Stimulated activated CD4-positive, alpha-beta T cell treated with anti-CD3 and anti-CD28 coated beads, Interleukin-2, amount 100 ng/mL, for 4 hours (primary cell): ENCODE data around the gene SNED1.
"Not testable (repeated sequence)": the region's sequence is repeated elsewhere in the genome, so short reads cannot be mapped to it uniquely, and the experiment has no call there.

Experiments
- DNase-seq: peaks from one replicate; pipeline ENCODE4 v3.0.0-alpha.2; 2020; ENCODE audit warnings: low read depth

The SNED1 gene

DNA sequence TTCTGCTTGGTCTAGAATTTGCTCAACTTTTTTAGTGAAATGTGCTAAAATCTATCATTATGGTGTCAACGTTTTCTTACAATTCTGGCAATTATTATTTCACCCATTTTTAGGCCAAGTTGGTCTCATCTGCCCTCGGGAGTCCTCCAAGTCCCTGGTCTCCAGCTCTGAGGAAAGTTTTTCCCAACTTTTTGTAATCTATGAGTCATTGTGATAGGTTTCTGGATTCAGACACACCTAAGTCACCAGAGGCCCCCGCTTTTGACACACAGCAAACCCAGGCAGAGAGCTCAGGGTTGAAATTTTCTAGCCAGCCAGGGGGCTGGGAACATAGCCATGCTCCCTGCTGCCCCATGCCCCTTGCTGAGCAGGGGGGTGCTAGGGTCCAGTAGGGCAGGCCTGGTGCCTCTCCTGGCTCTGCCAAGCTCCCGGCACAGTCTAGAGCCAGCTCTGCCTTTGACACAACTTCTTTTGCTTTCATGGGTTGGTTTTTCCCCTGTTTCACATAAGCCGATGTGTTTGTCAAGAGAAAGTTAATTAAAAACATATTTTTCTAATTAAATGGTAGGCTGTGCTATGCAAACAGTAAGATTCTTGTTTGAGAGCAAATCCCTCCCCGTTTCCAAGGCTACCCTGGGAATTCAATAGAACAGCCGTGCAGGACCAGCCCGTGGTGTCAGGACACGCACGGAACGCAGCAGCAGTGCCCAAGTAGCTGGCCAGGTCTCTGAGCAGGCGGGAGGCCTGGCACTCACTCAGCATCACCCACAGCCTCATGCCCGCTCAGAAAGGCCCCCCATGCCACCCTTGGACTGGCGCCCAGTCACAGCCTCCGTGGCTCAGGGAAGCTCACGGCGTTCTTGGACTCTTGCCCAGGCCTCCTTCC, 25.5 kb upstream of the SNED1 start:
- no peak for DNase-seq

DNA sequence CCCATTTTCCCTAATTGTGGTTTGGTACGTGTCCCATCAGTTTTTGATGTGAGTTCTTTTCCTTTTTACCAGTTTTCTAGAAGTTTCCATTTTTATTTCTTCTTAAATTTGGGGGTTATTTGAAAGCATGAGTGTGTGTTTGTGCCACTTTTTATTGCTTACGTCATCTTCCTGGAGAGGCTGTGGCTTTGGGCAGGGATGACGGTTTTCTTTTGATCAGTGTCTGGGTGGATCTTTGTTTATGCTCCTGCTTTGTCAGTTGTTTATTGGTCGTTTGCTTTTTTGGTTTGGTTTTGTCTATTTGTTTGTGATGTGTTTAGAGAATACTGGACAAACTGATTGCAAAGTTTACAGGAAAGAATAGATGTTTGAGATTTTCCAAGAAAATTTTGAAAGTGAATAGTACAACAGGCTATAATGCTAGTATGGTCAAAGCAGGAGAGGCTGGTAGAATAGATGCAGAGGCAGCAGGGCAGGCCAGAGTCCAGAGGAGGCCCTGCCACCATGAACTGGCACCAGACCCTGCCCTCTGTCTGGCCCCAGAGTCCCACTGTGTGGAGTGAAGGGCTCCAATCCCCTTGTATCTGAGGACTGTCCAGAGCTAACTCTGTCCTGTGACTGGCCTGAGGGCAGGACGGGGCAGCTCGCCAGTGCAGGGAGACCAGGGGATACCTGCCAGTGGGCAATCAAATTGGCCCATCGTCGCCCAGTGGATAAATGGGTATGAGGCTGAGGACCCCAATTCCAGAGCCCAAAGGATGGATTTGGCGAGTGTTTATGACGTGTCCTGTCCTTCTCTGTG, 23.4 kb upstream of the SNED1 start:
- no peak for DNase-seq

DNA sequence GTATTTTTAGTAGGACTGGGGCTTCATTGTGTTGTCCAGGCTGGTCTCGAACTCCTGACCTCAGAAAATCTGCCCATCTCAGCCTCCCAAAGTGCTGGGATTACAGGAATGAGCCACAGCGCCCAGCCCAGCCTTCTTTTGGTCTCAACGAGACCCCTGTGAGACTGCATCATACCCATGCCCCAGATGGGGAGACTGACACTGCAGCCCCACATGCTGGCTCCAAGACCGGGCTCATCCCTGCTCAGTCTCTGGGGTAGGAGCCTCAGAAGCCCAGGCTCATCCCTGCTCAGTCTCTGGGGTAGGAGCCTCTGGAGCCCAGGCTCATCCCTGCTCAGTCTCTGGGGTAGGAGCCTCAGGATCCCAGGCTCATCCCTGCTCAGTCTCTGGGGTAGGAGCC, 22.5 kb upstream of the SNED1 start:
- DNase-seq: not testable (repeated sequence)

DNA sequence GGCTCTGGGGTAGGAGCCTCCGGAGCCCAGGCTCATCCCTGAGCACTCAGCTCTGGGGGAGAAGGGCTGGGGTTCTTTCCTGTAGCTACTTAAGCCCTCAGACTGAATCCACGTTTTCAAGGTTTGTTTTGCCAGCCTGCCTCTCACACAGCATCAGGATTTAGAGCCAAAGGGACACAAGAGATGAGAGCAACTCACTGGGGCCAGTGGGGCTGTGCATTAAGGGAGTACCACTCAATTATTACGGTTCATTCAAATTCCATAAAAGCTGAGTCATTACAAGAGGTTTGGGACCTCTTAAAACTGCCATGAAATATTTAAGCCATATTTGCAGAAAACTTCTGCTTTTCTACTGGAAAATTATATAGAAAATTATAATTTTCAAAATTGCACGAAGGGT, 17.1 kb upstream of the SNED1 start:
- no peak for DNase-seq

DNA sequence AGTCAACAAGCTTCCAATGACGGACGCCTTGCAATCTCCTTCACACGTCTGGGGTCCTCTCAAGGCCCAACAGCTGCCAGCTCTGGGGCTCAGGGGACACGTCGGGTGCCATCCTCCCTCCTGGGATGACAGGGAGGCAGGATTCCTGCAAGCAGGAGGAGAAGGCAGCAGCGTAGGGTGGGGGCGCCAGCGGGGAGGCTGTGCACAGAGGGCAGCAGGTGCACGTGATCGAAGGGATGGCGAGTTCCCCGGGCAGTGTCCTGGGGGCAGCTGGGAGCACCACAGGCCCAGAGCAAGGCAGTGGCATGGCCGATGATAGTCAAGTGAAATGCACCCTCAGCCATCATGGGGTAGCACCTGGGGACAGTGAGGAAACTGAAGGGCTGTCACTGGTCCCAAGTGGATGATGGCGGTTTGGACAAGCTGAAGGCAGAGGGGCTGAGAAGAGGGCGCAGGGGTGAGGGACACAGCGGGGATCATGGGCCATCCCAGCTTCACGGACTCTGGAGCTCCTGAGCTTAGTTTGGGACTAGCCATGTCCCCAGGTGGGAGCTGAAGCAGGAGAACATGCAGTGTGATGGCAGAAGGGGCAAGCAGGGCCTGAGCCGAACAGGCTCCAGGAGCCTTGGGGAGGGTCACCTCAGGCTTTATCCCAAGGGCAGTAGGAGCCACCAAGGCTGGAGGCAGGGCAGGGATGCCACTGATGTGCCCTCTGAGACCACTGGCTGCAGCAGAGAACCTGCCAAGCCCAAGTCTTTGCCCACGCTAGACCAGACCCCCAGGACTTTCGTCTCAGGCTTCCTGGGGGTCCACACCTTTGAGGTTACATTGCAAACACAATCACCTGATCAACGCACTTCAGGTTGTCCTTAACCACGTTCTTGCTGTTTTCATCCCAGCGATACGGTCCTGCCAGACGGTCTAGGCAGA, 16.3 kb upstream of the SNED1 start:
- no peak for DNase-seq

DNA sequence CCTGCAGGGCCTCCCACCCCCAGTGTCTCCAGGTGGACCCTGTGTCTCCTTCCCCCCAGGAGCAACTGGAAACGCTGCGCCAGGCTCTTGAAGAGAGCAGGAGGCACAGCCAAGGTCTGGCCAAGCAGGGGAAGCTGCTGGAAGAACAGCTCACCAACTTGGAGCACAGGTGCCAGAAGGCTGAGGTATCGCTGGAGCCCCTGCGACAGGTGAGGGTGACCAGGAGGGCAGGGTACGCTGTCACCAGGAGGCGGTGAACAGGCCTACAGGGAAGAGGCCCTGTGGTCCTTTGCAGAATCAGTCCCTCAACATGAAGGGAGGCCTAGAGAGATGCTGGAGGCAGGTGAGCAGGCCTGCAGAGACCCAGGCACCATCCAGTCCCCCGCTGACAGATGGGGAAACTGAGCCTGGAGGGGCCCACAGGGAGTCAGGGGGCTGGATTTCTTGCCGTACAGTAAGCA, 15.6 kb upstream of the SNED1 start:
- DNase-seq: no peak

DNA sequence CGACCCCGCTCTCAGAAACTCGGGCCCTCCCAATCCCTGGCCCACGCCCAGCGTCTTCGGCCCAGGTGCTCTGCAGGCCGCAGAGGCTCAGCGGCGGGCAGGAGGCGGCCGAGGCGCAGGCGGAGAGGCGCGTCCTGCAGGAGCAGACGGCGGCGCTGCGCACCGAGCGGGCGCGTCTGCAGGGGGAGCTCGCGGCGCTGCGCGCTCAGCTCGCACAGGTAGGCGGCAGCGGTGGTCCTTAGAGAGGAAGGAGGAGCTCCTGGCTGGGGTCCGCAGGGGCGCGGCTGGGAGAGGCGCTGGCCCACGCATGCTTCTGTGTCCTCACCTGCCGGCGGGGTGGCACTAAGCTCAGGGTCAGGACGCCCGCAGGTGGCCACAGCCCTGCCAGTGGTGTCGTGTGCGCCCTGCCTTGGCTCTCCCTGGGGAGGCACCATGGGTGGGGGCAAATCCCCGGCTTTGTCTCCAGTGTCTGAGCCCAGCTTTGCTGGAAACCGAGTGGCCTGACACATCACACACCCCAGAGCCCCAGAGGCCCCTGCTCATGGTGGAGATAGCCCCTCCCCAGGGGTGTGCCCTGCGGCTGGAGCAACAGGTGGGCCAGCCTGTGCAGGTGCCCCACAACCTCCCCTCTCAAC, 14.9 kb upstream of the SNED1 start:
- no peak for DNase-seq

DNA sequence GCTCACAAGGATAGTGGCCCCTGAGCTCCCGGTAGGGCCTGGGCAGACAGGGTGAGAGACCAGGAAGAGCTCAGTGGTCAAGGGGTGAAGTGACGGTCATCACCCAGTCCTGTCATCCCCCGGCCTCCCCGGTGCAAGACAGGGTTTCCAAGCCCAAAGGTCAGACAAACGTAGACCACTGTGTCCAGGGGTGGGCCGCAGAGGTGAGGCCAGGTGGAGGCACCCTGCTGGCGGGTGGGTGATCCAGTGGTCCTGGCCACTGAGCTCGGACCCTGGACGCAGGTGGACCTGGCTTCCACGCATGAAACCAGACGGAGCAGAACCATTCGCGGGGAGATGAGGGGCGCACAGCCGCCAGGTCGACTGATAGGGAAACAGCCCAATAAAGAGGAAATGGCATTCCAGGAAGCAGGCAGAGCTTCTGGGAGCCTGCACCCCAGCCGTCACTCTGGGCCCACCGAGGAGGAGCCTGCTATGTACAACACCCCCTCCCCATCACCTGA, 14.4 kb upstream of the SNED1 start:
- no peak for DNase-seq

DNA sequence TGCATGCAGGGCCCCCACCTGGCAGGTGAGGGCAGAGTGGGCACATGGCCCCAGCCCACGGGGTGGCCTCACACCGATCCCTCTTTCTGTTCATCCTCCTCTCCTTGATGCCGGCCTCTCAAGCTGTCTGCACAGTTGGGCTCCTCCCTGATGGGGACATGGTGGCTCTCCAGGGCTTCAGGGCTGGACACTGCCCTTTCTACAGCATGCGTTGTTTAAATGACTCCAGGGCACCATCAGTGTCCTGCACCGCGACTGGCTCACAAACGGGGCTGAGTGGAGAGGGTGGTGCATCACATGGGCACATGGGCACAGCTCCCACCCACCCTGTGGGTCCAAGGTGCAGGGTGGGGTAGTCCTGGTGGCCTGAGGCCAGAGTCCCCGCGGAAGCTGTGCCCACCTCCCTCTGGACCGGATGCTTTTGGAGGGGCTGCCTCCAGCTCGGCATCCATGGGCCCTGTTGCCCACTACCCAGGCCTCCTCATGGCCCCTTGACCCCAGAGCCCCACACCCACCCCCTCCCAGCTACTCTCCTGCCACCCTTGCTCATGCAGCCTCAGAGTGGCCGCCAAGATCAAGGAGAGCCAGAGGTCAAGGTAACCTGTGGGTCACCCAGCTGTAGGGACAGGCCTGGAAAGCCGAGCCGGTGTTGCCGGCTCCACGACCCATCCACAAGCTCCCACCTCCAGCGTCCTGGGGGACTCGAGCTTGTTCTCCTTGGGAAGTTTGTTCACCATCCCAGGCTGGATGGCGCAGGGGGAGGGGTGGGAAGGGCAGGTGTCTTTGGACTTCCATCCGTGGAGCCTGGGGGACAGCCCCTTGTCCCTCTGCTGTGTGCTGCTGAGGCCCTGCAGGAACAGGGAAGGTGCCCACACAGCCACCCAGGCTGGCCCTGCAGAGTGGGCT, 12.3 kb upstream of the SNED1 start:
- no peak for DNase-seq

DNA sequence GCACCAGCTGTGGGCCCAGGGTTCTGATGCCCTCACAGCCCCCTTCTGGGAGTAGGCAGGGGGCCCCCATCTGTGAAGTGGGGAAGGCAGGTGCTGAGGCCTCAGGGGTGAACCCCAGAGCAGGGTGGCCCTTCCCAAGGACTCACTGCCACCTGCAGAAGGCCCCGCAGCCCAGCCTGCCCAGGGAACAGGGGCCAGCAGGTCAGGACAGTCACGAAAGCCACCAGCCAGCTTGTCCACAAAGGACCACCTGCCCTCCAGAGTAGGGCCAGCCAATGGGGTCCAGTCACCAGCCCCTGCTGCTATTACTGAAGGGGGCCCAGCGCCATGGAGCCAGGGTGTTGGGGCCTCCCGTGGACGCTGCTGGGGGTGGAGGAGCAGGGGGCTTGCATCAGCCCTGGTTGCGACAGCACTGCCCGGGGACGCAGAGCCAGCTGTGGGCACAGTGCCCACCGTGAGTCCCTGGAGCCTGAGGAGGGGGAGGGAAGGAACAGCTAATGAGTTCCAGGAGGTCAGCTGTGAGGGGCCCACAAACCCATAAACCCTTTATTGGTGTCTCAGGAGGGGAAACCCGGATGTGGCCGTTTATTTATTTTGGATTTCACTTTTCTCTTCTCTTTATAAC, 11.5 kb upstream of the SNED1 start:
- no peak for DNase-seq

DNA sequence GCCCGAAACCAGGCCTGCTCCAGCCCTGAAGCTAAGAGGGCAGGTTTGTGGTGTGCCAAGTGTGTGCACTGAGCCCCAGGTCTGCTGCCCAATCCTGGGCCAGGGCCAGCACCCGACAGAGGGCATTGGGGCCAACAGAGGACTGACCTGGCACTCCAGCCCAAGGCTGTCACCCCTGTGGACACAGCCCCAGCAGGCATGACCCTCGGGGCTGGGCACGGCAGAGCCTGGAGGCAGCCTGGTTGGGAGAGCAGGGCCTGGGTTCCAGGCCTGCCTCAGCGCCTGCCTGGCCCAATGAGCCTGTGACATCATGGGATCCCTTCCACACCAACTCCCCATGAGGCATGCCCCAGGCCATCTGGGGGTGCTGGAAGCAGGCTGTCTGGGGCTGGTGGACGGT, 10.8 kb upstream of the SNED1 start:
- no peak for DNase-seq

DNA sequence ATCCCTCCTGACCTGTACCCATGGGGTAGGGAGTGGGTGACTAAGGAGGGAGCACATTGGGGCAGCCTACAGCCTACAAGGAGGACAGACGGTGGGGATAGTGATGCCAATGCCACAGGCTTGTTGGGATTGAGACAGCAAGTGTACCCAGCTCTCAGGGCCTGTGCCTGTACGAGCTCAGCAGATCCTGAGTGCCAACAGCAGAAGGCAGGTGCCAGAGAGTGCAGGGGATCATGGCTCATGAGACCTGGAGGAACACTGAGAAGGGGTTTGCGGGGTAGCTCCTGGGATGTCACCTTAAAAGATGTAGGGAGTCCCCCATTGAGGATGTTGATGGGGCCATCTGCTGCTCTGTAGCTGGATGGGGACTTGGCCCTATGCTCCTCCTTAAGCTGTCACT, 10.3 kb upstream of the SNED1 start:
- DNase-seq: no peak

DNA sequence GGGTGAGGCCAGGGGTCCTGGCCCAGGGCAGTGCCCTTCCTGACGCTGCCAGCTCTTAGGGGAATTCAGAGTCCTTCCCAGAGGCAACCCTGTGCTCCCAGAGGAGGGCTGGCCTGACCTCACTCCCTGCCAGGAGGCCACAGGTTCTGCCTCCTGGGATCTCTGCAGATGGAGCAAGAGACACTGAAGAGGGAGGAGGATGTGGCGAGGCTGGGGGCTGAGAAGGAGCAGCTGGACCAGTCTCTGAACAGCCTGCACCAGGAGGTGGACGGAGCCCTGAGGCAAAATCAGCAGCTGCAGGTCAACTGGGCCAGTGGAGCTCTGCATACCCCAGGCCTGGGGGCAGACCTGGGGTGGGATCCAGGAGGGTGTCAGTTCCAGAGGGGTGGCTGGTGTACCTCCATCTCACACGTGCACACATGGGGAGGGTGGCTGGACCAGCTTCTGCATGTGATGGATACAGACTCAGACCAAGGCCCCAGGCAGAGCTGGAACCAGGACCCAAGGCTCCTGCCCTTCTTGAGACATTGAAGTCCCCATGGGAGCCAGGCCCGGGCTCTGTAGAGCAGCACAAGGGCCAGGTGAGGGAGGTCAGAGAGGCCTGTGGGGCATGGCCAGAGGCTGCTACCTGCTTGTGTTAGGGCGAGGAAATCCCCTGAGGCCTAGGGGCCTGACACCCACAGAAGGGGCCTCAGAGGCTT, 9.7 kb upstream of the SNED1 start:
- no peak for DNase-seq

DNA sequence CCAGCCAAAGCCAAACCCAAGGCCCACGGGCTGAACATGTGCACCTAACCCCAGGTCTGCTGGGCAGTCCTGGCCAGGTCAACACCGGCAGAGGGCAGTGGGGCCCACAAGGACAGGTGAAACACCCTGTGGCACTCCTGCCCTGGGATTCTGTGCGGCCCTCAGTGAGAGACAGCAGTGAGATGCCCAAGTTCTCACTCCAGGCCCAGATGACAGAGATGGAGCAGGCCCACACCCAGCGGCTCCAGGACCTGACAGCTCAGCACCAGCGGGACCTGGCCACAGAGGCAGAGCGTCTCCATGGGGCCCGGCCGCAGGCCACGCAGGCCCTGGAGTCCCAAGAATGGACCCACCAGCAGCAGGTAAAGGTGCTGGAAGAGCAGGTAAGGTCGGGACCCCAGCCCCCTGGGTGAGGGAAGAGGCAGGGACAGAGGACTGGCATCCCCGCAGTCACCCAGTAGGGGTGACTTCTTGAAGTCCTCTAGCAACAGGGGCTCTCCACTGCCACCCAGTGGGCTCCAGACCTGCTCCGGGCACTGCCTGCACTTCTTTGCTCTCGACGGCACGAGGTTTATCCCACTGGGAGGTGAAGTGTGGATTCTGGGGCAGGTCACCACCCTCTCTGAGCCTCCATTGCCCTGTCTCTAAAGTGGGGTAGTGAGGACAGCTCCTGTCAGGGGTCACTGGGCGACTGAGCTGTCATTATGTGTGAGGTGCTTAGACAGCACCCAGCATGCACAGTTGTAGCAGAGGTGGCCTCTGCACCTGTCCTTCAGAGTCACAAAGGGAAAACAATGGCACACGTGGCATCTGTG, 8.8 kb upstream of the SNED1 start:
- DNase-seq: no peak

DNA sequence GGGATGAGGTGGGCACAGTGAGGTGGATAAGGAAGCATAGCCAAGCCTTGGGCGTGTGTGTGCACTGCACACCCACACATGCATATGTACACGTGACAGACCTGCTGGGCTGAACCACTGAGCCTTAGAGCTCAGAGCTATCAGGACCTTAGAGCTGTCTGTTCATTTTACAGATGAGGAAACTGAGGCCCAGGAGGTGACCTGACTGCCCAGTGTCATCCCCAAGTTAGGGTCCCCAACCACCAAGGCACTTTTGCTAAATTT, 8.2 kb upstream of the SNED1 start:
- no peak for DNase-seq

DNA sequence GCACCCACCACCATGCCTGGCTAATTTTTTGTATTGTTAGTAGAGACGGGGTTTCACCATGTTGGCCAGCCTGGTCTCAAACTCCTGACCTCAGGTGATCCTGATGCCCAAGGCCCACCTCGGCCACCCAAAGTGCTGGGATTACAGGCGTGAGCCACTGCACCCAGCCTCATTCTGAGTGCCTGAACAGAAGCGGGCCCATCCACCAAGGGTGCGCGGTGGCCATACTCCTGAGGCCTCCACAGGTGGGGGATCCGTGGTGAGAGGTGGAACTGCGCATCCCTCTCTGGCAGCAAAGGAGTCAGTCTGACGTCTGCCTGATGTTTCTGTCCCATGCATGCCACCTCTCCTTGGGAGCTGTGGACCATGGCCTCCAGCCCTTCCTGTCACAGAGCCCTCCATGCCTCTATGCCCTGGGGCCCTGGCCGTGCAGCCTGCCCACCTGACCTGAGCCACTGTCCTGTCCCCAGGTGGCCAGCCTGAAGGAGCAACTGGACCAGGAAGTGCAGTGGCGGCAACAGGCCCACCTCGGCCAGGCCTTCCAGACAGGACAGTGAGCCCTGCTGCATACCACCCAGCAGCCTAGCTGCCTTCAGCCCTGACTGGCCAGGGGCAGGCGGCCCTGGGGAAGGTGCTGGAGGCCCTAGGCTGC, 7.6 kb upstream of the SNED1 start:
- DNase-seq: no peak

DNA sequence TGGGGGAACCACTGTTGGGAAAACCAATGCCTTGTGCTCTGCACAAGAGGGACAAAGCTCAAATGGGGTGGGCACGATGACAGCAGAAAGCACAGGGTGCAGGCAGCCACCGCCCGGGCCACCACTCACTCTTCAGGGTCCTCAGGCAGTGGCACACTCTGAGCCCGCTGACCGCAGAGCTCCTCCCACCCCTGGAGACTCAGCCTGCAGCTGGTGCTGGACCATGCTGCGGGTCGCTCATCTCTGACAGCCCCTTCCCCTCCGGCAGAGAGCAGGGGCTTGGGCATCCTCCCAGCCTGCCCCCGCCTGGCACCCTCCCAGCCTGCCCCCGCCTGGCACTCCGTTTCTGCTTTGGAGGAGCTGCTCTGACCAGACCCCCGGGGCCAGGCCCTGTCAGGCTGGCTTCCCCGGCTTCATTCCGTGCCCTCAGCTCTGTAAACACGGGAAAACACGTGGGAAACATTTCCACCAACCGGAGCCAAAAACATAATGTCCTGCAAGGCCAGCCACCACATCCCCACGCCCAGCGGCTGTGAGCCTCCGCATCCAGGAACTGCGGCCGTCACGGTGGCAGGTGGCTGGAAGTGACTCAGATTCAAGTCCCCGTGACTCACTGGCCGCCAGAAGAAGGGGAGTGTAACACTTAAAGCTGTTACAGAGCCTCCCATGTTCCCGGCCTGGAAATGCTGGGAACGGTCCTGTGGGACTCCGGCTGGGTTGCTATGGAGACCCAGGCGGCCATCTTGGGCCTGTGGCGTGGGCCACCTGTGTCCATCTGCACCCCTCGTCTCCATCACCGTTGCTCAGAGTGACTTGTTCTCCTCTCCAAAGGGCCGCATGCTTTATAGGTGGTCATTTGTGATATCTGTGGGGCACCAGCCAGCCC, 6.8 kb upstream of the SNED1 start:
- no peak for DNase-seq
